ENCODE data around the gene COLGALT1.
"Not testable (repeated sequence)": the region's sequence is repeated elsewhere in the genome, so short reads cannot be mapped to it uniquely, and the experiment has no call there.

The COLGALT1 gene

DNA sequence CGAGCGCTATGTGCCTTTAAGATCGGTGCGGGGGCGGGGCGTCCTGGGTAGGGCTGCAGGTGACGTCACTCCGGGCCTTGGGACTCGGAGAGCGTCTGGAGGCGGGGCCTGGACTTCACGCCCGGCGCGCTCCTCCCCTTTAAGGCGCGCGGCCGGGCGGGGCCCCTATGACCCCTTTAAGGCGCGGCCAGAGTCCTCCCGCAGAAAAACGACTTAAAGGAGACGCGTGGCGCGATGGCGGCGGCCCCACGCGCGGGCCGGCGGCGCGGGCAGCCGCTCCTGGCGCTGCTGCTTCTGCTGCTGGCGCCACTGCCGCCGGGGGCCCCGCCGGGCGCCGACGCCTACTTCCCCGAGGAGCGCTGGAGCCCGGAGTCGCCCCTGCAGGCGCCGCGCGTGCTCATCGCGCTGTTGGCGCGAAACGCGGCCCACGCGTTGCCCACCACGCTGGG is at the start of gene COLGALT1:
TSS of gene COLGALT1 (plus strand) at position 170 of the 449 bp plus-strand sequence. CDS start at position 235, 65 bp downstream.
- TF ChIP-seq, protein P1, sequence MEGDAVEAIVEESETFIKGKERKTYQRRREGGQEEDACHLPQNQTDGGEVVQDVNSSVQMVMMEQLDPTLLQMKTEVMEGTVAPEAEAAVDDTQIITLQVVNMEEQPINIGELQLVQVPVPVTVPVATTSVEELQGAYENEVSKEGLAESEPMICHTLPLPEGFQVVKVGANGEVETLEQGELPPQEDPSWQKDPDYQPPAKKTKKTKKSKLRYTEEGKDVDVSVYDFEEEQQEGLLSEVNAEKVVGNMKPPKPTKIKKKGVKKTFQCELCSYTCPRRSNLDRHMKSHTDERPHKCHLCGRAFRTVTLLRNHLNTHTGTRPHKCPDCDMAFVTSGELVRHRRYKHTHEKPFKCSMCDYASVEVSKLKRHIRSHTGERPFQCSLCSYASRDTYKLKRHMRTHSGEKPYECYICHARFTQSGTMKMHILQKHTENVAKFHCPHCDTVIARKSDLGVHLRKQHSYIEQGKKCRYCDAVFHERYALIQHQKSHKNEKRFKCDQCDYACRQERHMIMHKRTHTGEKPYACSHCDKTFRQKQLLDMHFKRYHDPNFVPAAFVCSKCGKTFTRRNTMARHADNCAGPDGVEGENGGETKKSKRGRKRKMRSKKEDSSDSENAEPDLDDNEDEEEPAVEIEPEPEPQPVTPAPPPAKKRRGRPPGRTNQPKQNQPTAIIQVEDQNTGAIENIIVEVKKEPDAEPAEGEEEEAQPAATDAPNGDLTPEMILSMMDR (conservative IDR thresholded peaks at IDR 0.05): no peak
- H3K27ac ChIP-seq: peak within 1 kb of the TSS; percentile 84

DNA sequence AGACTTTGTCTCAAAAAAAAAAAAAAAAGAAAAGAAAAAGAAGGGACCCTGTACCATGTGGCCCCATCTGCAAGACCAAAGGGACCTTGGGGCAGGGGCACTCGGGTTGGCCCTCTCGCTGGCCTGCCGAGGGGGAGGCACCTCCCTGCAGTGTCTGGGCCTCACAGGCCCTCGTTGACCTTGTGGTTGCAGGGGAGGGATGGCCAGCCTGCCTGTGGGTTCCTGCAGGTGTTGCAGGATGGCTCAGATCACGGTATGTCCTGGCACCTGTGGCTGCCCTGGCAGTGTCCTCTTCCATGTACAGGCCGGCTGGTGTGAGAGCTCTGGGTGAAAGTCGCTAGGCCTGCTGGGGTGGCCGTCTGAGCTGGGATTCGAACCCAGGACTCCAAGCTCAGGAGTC is 48.7 kb upstream of the COLGALT1 start:
- H3K27ac ChIP-seq: no peak overlapping the region
- TF ChIP-seq, protein P1 (conservative IDR thresholded peaks at IDR 0.05): no peak

DNA sequence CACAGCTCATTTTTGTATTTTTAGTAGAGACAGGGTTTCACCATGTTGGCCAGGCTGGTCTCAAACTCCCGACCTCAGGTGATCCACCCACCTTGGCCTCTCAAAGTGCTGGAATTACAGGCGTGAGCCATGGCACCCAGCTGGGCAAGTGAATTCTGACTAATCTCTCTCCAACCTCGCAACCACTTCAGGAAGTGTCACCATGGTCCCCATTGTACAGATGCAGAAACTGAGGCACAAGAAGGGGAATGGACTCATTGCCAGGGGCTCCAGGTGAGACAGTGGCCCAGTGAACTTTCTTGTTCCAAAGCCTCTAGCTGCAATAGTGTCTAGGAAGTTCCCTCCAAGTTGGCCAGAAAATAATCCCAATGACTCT is 46.9 kb upstream of the COLGALT1 start:
- not testable (repeated sequence) for H3K27ac ChIP-seq

DNA sequence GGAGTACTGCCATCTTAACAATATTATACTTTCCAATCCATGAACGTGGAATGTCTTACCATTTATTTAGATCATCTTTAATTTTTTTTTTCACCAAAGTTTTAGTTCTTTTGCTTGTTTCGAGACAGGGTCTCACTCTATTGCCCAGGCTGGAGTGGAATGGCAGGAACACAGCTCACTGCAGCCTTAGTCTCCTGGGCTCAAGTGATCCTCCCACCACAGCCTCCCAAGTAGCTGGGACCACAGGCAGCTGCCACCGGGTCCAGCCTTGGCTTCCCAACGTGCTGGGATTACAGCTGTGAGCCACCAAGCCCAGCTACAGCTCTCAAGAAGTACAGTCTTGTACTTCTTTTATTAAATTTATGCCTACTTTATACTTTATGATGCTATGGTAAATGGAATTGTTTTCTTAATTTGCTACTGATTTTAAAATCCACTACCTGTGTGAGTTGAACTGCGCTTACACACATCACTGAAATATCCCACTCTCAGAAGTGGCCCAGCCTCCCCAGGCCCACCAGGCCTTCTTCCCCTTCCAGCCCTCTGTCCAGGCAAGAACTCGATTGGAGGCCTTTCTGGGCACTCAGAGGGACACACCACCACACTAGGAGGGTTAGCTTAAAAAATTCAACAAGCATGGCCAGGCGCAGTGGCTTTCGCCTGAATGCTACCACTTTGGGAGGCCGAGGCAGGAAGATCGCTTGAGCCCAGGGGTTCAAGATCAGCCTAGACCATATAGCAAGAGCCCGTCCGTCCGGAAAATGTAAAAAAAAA is 45.0 kb upstream of the COLGALT1 start:
- TF ChIP-seq, protein P1 (conservative IDR thresholded peaks at IDR 0.05): no peak
- H3K27ac ChIP-seq: peak overlapping the region; percentile 99

DNA sequence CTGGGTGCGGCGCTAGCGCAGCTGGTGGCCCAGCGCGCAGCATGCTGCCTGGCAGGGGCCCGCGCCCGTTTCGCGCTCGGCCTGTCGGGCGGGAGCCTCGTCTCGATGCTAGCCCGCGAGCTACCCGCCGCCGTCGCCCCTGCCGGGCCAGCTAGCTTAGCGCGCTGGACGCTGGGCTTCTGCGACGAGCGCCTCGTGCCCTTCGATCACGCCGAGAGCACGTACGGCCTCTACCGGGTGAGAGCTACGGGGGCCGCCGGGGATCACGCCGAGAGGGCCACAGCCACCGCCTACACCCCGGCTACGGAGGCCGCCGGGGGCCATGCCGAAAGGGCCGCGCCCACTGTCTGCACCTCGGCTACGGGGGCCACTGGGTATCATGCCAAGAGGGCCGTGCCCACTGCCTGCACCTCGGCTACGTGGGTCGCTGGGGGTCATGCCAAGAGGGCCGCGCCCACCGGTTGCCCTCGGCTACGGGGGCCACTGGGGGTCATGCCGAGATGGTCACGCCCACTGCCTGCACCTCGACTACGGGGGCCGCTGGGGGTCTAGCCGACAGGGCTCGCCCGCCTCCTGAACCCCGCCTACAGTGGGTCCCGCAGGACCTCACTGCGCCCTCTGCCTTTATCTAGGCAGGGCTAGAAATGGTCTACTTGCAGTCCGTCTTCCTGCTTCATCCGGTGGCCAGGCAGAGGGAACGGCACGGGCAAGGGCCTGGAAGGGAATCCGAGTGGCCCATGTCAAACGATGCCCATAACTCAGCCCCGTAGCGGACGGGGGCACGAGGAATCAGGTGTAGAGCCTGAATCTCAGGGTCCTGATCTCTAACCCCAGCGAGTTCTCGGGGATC is 43.5 kb upstream of the COLGALT1 start:
- peak overlapping the region; percentile 99 for H3K27ac ChIP-seq
- TF ChIP-seq, protein P1 (conservative IDR thresholded peaks at IDR 0.05): peak; percentile 36

DNA sequence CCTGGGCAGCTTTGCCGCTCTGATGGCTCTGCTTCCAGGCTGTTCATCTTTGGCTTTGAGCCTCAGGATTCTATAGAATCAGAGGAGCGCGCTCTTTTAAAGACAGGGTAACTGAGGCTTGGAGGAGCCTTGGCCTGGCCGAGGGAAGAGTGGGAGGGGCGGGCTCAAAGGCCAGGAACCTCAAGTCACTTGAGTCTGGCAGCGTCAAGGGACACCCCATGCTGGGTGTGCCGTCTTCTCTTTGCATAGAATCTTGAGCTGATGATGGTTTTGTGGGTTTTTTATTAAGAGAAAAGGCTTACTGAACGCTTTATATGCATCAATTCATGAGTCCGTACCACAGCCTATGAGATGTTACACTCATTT is 42.9 kb upstream of the COLGALT1 start:
- TF ChIP-seq, protein P1 (conservative IDR thresholded peaks at IDR 0.05): no peak
- H3K27ac ChIP-seq: peak overlapping the region; percentile 99

DNA sequence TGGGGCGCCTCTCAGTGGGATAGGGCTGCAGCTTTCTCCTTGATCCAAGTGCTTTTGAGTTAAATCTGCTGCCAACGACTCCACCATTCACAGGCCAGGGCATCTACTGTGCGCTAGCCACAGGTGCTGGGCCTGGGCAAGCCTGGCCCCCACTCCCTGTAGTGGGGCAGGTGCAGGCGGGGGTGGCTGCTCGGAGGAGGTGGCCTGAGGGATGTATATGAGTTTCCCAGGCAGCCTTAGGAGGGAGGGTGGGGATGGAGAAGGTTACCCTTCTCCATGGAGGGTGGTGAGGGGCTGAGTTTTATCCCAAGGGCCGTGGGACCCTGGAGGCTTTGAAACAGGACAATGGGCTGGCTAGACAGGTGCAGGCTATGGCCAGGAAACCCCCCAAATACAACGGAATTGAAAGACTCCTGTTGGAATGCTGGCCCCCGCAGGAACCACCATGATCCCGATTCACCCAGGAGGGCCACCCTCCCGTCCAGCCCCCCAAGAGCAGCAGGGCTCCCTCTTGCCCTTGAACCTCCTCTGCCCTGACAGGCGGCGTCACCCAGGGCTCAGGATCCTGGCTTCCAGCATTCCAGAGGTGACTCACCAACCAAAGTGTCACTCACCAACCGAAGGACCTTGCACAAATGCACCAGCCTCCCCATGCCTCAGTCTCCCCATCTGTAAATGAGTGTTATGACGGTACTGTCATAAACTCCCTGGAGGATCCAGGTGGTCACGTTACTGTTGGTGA is 39.9 kb upstream of the COLGALT1 start:
- no peak overlapping the region for H3K27ac ChIP-seq
- TF ChIP-seq, protein P1 (conservative IDR thresholded peaks at IDR 0.05): no peak

Data from VCaP (cell line).